K562 (cell line): ENCODE data around the gene PSMD13. TPM values are rescaled to one million over a fixed set of nuclear protein-coding genes. Genes with fewer than 3 reads are reported as not detected.
A peak's percentile ranks its signal among the peaks of the same experiment; 100 is the strongest.

Experiments
- ARID3B ChIP-seq: fragments of 250-450 bp; sonication (Bioruptor Pico); IDR thresholded peaks from 2 replicates; pipeline ENCODE4 v1.4.0; 2020; ENCODE audit warnings: borderline replicate concordance
- ARID4B ChIP-seq: sonication (generic); formaldehyde crosslinking; IDR thresholded peaks from 2 replicates; pipeline ENCODE4 v1.8.0; 2022; ENCODE audit warnings: mild to moderate bottlenecking, missing genetic modification reagents
- CREB5 ChIP-seq: fragments of 250-450 bp; sonication (Bioruptor Pico); IDR thresholded peaks from 2 replicates; pipeline ENCODE4 v1.5.0; 2020; ENCODE audit warnings: mild to moderate bottlenecking
- GTF2F1 ChIP-seq: IDR thresholded peaks from 2 replicates; pipeline ENCODE4 v1.6.1; 2011; ENCODE audit warnings: low read depth, low read length, improper control_type of control experiment
- HDAC1 ChIP-seq, 2 experiments: fragments of 450-650 bp; IDR thresholded peaks; 2 replicates each; pipeline ENCODE4 v1.6.1; 2016 to 2017; ENCODE audit warnings: inconsistent platforms in 1 of 2, mild to moderate bottlenecking in 1 of 2, moderate library complexity in 1 of 2
- ID3 ChIP-seq, 2 experiments: fragments of 250-450 bp in 1 of 2; fragments of 450-650 bp in 1 of 2; sonication (Bioruptor Pico) in 1 of 2; IDR thresholded peaks; 2 replicates each; pipeline versions ENCODE4 v1.6.1 to v1.8.0; 2016 to 2021; ENCODE audit warnings: mild to moderate bottlenecking in 2 of 2, moderate library complexity in 2 of 2, missing compliant biosample characterization in 1 of 2, missing genetic modification characterization in 1 of 2
- JUN ChIP-seq, 2 experiments: sonication (generic) in 1 of 2; formaldehyde crosslinking in 1 of 2; IDR thresholded peaks; 2 replicates each; pipeline versions ENCODE4 v1.6.1 to v1.8.0; 2012 to 2022; ENCODE audit warnings: borderline replicate concordance in 2 of 2, mild to moderate bottlenecking in 2 of 2, improper control_type of control experiment in 1 of 2, low read depth in 1 of 2, low read length in 1 of 2, missing genetic modification reagents in 1 of 2
- KLF16 ChIP-seq: IDR thresholded peaks from 2 replicates; pipeline ENCODE4 v1.6.1; 2016; ENCODE audit warnings: antibody characterized with exemption
- LEF1 ChIP-seq: fragments of 450-650 bp; IDR thresholded peaks from 2 replicates; pipeline ENCODE4 v1.6.1; 2016; ENCODE audit warnings: mild to moderate bottlenecking
- MAX ChIP-seq: sonication (generic); formaldehyde crosslinking; IDR thresholded peaks from 2 replicates; pipeline ENCODE4 v1.9.0; 2022; ENCODE audit warnings: mild to moderate bottlenecking, missing genetic modification reagents
- NR2C2 ChIP-seq, 2 experiments: fragments of 200-800 bp in 1 of 2; sonication (Bioruptor generic) in 1 of 2; sonication (generic) in 1 of 2; formaldehyde crosslinking in 1 of 2; IDR thresholded peaks; 2 replicates each; pipeline versions ENCODE4 v1.6.1 to v1.8.0; 2016 to 2022; ENCODE audit warnings: mild to moderate bottlenecking in 1 of 2, missing compliant biosample characterization in 1 of 2, missing genetic modification characterization in 1 of 2, missing genetic modification reagents in 1 of 2
- POLR2B ChIP-seq: fragments of 450-650 bp; IDR thresholded peaks from 2 replicates; pipeline ENCODE4 v1.6.1; 2018; ENCODE audit warnings: low read depth; ENCODE audit not compliant: partially characterized antibody
- SMARCC2 ChIP-seq: fragments of 450-650 bp; IDR thresholded peaks from 2 replicates; pipeline ENCODE4 v1.6.1; 2017; ENCODE audit warnings: antibody characterized with exemption, moderate library complexity, mild to moderate bottlenecking, low read depth
- TBP ChIP-seq: optimal IDR thresholded peaks from 2 replicates; pipeline ENCODE3; 2011; ENCODE audit warnings: low read depth, low read length, improper control_type of control experiment
- TFE3 ChIP-seq: fragments of 450-650 bp; formaldehyde crosslinking; IDR thresholded peaks from 2 replicates; pipeline ENCODE4 v1.4.0; 2020; ENCODE audit warnings: mild to moderate bottlenecking, mixed read lengths
- ZNF668 ChIP-seq: fragments of 250-450 bp; sonication (Bioruptor Pico); IDR thresholded peaks from 2 replicates; pipeline ENCODE4 v1.8.0; 2022; ENCODE audit warnings: mild to moderate bottlenecking, inconsistent platforms
- polyA plus RNA-seq, 8 experiments: library from polyadenylated mRNA; depleted of rRNA in 4 of 8; stranded (reverse) in 5 of 8; unstranded in 3 of 8; fragments of >200 nt; fragmentation: Nextera tagmentation in 2 of 8; fragmentation: Illumina TruSeq in 1 of 8; extraction: Ambion mirVana in 2 of 8; extraction: Trizol in 1 of 8; gene quantifications; 2 replicates each; pipeline versions ENCODE4 v1.2.1 to v1.2.3, GENCODE V29; 2011 to 2014; ENCODE audit warnings: inconsistent platforms in 1 of 8, missing spikeins in 1 of 8
- total RNA-seq, 7 experiments: library from RNA; depleted of rRNA in 6 of 7; stranded (reverse); fragments of >200 nt in 6 of 7; fragmentation: Illumina TruSeq in 2 of 7; extraction: Trizol in 2 of 7; gene quantifications; 2 replicates each; pipeline versions ENCODE4 v1.2.1 to v1.2.3, GENCODE V29; 2011 to 2021; ENCODE audit warnings: low replicate concordance in 1 of 7

Gene PSMD13
- total and polyA plus RNA-seq, 9 of the 15 experiments (the other 6 are each of a cell fraction or from before 2014, with no cell fraction given) = 185 to 383 (median 267) TPM

GRCh38 chr11:287821-288477 lies 51.2 kb downstream of the PSMD13 start (continued):
- no peak for TF ChIP-seq JUN (IDR thresholded peaks at IDR 0.05; ENCODE audit: borderline replicate concordance, low read depth, low read length)
- TF ChIP-seq JUN (CRISPR knock-in tag; IDR thresholded peaks at IDR 0.05; ENCODE audit: borderline replicate concordance) = no peak
- peak; percentile 59 for TF ChIP-seq ARID4B
- TF ChIP-seq KLF16 = no peak
- TF ChIP-seq CREB5 (CRISPR knock-in tag) = no peak
- no peak; the same call in 1 of the 2 replicates for TF ChIP-seq NR2C2 (CRISPR knock-in tag; IDR thresholded peaks at IDR 0.05)
- peak; percentile 30; the same call in 1 of the 2 replicates for TF ChIP-seq NR2C2 (tag; IDR thresholded peaks at IDR 0.05)
- no peak for TF ChIP-seq ID3 (CRISPR knock-in tag; IDR thresholded peaks at IDR 0.05)
- 0 out of 2 replicates have a peak, but pooled peaks have one; percentile 41 for TF ChIP-seq ID3 (tag; IDR thresholded peaks at IDR 0.05)
- TF ChIP-seq ARID3B (CRISPR knock-in tag) = no peak
- no peak for TF ChIP-seq ZNF668 (CRISPR knock-in tag)
- no peak for TF ChIP-seq TBP
- no peak for TF ChIP-seq SMARCC2
- TF ChIP-seq TFE3 (CRISPR knock-in tag) = no peak
- no peak for TF ChIP-seq LEF1
- TF ChIP-seq MAX = peak; percentile 85
- TF ChIP-seq GTF2F1 = no peak
- no peak for TF ChIP-seq HDAC1 (IDR thresholded peaks at IDR 0.05)
- TF ChIP-seq POLR2B = no peak
